Measurements from ENCODE around the gene MT4. TPM values are rescaled to one million over a fixed set of nuclear protein-coding genes. Genes with fewer than 3 reads are reported as not detected.
A peak's percentile ranks its signal among the peaks of the same experiment; 100 is the strongest.

The MT4 gene
- total and polyA plus RNA-seq, 2 donors (not counting 3 experiments of a cell fraction or from before 2014, with no cell fraction given) = not detected

DNA sequence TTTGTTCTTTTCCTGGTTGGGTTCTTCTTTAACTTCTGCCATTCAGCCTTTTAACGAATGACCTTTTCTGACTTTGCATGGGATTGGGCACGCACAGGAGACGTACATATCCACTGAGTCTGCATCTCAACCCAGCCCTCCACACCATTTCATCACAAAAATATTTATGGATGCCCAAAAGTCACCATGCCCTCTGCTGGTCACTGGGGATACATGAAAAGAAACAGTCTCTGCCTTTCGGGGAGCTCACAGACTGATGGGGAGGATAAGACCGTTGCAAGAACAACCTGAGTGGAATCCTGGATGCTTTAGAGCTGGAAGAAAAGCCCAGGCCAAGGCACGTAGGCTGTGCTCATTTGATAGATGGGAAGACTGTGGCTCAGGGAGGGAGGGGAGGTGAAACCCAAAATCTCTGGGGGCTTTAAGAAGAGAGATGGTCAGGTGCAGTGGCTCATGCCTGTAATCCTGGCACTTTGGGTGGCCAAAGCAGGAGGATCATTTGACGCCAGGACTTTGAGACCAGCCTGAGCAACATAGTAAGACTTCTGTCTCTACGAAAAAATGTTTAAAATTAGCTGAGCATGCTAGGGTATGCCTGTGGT, 35.6 kb downstream of the MT4 start:
- Histone ChIP-seq H3K27ac (ENCODE audit: insufficient read depth, low read depth, low read length) (no peak overlapping the region), H2AFZ (ENCODE audit: low read depth, low read length) (no peak overlapping the region), H3K4me3 (replicated peaks in 1 of 3; ENCODE audit: insufficient read depth in 1 of 3, low read depth in 1 of 3, low read length in 3 of 3) (no peak overlapping the region), H3K36me3 (ENCODE audit: control insufficient read depth in 2 of 2, extremely low read depth in 1 of 2, insufficient read depth in 2 of 2, low read length in 2 of 2) (no peaks in the 10 kb centered on the region), H4K20me1 (replicated peaks; ENCODE audit: control insufficient read depth, extremely low read depth, insufficient read depth, low read length) (no peaks in the 10 kb centered on the region), H3K27me3 (ENCODE audit: control insufficient read depth in 2 of 2, insufficient read depth in 2 of 2, low read length in 2 of 2) (peaks cover 2 to 3% of the 10 kb centered on the region in 2 experiments), H3K9me3 (replicated peaks; ENCODE audit: control insufficient read depth, insufficient read depth, low read length) (no peaks in the 10 kb centered on the region), H3K4me1 (ENCODE audit: control insufficient read depth, extremely low read depth, insufficient read depth, low read length) (peaks cover 6% of the 10 kb centered on the region), H3K4me2 (ENCODE audit: insufficient read depth, low read length) (no peak overlapping the region), H3K79me2 (ENCODE audit: control insufficient read depth, insufficient read depth, low read length) (no peaks in the 10 kb centered on the region), H3K9me1 (replicated peaks; ENCODE audit: control insufficient read depth, extremely low read depth, insufficient read depth, low read length) (no peaks in the 10 kb centered on the region), H3K9ac (replicated peaks; ENCODE audit: extremely low read depth, insufficient read depth, low read length) (no peak overlapping the region)
- ChIA-PET POLR2A (interaction anchor here (0.6 to 0.7 kb wide), 2 partner anchors 25 to 109 kb away, joined by 5 to 11 read pairs; partner anchors contain the start of gene MT1E), CTCF (interaction anchor here (0.6 to 7.8 kb wide), 47 partner anchors 9 to 199 kb away, joined by 3 to 113 read pairs (median 4); partner anchors contain the start of genes MT1E, MT1M, MT3 and NUDT21)
- dilution Hi-C loops (cut with MboI; ENCODE audit: extremely low pct_ligation_motif_present, low sequenced_read_pairs) = no loop called here
- peak; percentile 54 for DNase-seq (ENCODE audit: low read depth, low spot score)
- FAIRE-seq = peak; percentile 84
- intact Hi-C loops (cut with micrococcal nuclease) = loop anchor here (1.0 kb wide), 2 partner anchors 23 to 86 kb away; no protein-coding TSS in a partner anchor
- BruUV-seq (replicated peaks) = no TSS peak
- TF ChIP-seq, protein P1, sequence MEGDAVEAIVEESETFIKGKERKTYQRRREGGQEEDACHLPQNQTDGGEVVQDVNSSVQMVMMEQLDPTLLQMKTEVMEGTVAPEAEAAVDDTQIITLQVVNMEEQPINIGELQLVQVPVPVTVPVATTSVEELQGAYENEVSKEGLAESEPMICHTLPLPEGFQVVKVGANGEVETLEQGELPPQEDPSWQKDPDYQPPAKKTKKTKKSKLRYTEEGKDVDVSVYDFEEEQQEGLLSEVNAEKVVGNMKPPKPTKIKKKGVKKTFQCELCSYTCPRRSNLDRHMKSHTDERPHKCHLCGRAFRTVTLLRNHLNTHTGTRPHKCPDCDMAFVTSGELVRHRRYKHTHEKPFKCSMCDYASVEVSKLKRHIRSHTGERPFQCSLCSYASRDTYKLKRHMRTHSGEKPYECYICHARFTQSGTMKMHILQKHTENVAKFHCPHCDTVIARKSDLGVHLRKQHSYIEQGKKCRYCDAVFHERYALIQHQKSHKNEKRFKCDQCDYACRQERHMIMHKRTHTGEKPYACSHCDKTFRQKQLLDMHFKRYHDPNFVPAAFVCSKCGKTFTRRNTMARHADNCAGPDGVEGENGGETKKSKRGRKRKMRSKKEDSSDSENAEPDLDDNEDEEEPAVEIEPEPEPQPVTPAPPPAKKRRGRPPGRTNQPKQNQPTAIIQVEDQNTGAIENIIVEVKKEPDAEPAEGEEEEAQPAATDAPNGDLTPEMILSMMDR (IDR thresholded peaks at IDR 0.05; ENCODE audit: extremely low read depth in 1 of 2, insufficient read depth in 1 of 2, low read depth in 1 of 2, low read length in 2 of 2) = peak; percentile 65 to 74
- no peak for TF ChIP-seq POLR2AphosphoS5 (IDR thresholded peaks at IDR 0.05; ENCODE audit: insufficient read depth, low read depth, low read length)

DNA sequence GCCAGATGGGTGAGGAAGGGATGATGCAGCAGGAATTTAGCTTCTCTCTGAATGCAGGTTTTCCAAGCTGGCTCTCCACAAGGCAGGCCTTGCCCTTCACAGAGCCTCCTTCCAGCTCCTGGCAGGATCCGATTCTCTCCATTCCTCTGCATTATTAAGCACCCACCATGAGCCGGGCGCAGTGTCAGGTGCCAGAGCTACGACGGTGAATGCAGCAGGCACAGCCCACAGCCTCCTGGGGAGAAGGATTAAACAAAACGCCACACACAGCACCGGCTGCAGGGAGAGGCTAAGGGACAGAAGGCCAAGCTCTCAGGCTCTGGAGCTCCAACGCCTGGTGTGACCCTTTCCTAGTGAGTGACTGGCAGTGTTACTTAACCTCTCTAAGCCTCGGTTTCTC, 36.5 kb downstream of the MT4 start:
- intact Hi-C loops (cut with micrococcal nuclease) = no loop called here
- no peak overlapping the region for H3K4me2 ChIP-seq (ENCODE audit: insufficient read depth, low read length)
- no peak for DNase-seq (ENCODE audit: low read depth, low spot score)
- H3K27ac ChIP-seq (ENCODE audit: insufficient read depth, low read depth, low read length) = no peak overlapping the region
- no peaks in the 10 kb centered on the region for H3K79me2 ChIP-seq (ENCODE audit: control insufficient read depth, insufficient read depth, low read length)
- FAIRE-seq = no peak
- TF ChIP-seq POLR2AphosphoS5 (IDR thresholded peaks at IDR 0.05; ENCODE audit: insufficient read depth, low read depth, low read length) (no peak), EZH2 (IDR thresholded peaks at IDR 0.05; ENCODE audit: borderline replicate concordance, low read depth, low read length, severe bottlenecking) (no peak), JUN (IDR thresholded peaks at IDR 0.05; ENCODE audit: borderline replicate concordance, insufficient read depth, insufficient read length, low read depth) (no peak)
- TF ChIP-seq, protein P1 (IDR thresholded peaks at IDR 0.05; ENCODE audit: extremely low read depth in 1 of 2, insufficient read depth in 1 of 2, low read depth in 1 of 2, low read length in 2 of 2) = no peak
- H2AFZ ChIP-seq (ENCODE audit: low read depth, low read length) = no peak overlapping the region
- H3K27me3 ChIP-seq (ENCODE audit: control insufficient read depth in 2 of 2, insufficient read depth in 2 of 2, low read length in 2 of 2) = peaks cover 2 to 3% of the 10 kb centered on the region in 2 experiments
- H4K20me1 ChIP-seq (replicated peaks; ENCODE audit: control insufficient read depth, extremely low read depth, insufficient read depth, low read length) = no peaks in the 10 kb centered on the region
- H3K4me1 ChIP-seq (ENCODE audit: control insufficient read depth, extremely low read depth, insufficient read depth, low read length) = peaks cover 14% of the 10 kb centered on the region
- no peak overlapping the region for H3K4me3 ChIP-seq (replicated peaks in 1 of 3; ENCODE audit: insufficient read depth in 1 of 3, low read depth in 1 of 3, low read length in 3 of 3)
- POLR2A ChIA-PET = no interaction called here
- H3K36me3 ChIP-seq (ENCODE audit: control insufficient read depth in 2 of 2, extremely low read depth in 1 of 2, insufficient read depth in 2 of 2, low read length in 2 of 2) = no peaks in the 10 kb centered on the region
- H3K9ac ChIP-seq (replicated peaks; ENCODE audit: extremely low read depth, insufficient read depth, low read length) = no peak overlapping the region
- no peaks in the 10 kb centered on the region for H3K9me1 ChIP-seq (replicated peaks; ENCODE audit: control insufficient read depth, extremely low read depth, insufficient read depth, low read length)
- dilution Hi-C loops (cut with MboI; ENCODE audit: extremely low pct_ligation_motif_present, low sequenced_read_pairs) = no loop called here
- no peaks in the 10 kb centered on the region for H3K9me3 ChIP-seq (replicated peaks; ENCODE audit: control insufficient read depth, insufficient read depth, low read length)
- CTCF ChIA-PET = interaction anchor here (0.8 to 7.8 kb wide), 23 partner anchors 8 to 186 kb away, joined by 3 to 113 read pairs (median 5); partner anchors contain the start of gene MT3
- no TSS peak for BruUV-seq (replicated peaks)

Measured in endothelial cell of umbilical vein (primary cell).